GM18873 (cell line): ENCODE measurements around the gene HARS1.
"Not testable (repeated sequence)": the region's sequence is repeated elsewhere in the genome, so short reads cannot be mapped to it uniquely, and the experiment has no call there.

Experiments
- ATAC-seq: cut with Tn5 transposase; IDR thresholded peaks from one replicate; pipeline ENCODE4 v1.9.1; 2021; ENCODE audit warnings: mild to moderate bottlenecking, moderate library complexity, moderate number of reproducible peaks; ENCODE audit not compliant: unreplicated experiment, low FRiP score

The HARS1 gene, protein sequence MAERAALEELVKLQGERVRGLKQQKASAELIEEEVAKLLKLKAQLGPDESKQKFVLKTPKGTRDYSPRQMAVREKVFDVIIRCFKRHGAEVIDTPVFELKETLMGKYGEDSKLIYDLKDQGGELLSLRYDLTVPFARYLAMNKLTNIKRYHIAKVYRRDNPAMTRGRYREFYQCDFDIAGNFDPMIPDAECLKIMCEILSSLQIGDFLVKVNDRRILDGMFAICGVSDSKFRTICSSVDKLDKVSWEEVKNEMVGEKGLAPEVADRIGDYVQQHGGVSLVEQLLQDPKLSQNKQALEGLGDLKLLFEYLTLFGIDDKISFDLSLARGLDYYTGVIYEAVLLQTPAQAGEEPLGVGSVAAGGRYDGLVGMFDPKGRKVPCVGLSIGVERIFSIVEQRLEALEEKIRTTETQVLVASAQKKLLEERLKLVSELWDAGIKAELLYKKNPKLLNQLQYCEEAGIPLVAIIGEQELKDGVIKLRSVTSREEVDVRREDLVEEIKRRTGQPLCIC

DNA sequence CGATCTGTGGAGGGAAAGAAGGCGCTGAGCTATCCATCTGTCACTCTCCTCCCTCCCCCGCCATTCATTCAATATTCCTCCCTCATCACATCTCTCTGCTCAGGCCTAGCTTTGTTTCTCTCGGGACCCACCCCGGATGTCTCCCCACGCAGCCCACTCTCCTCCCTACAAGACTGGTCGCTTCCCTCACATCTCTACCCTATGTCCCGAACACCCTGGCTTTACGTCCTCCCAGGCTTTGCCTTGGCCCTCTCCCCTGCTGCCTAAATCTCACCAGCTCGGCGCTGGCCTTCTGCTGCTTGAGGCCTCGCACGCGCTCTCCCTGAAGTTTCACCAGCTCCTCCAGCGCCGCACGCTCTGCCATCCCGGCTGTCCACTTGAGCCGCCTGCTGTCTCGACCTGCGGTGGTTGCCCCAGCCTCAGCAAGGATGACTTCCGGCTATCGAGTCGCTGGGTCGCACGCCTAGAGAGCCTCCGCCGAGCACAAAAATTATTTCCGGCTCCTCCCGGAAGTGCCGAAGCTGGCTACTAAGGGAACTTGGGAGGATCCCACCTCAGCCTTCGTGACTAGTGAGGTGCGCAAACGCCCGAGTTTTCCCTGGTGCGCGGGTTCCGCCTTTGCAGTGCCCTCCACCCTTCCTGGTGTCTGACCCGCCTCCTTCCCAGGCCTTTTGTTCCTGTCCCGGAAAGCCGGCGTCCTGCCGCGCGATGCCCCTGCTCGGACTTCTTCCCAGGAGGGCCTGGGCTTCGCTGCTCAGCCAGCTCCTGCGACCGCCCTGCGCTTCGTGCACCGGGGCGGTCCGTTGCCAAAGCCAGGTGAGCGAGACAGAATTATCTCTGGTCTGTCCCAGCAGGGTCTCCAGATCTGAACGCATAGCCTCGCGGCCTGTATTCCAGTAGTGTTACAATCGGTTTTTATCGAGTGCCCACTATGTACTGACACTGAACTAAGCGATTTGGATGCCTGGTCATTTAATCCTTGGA lies at the start of gene HARS1, which contains the start of gene HARS2:
Gene HARS1, minus strand, starts transcription at position 430 of the 984 bp plus-strand sequence. Its CDS starts 66 bp downstream, at position 364.
Gene HARS2, plus strand, starts transcription at position 515 of the 984 bp plus-strand sequence. Its CDS starts 194 bp downstream, at position 709.
- peak; percentile 93 for ATAC-seq

DNA sequence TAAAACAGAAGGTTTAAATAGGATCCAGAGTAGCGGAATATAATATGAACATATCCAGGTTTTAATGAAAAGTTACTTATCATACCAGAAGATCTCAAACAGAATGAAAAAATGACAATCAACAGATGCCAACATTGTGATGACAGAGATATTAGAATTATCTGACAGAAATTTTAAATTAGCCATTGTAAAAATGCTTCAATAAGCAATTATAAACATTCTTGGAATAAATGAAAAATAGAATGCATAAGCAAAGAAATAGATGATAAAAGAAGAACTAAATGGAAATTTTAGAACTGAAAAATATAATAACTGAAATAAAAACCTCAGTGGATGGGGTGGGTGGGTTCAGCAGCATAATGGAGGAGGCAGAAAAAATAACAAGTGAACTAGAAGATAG lies 46.3 kb upstream of the HARS1 start:
- ATAC-seq = no peak

DNA sequence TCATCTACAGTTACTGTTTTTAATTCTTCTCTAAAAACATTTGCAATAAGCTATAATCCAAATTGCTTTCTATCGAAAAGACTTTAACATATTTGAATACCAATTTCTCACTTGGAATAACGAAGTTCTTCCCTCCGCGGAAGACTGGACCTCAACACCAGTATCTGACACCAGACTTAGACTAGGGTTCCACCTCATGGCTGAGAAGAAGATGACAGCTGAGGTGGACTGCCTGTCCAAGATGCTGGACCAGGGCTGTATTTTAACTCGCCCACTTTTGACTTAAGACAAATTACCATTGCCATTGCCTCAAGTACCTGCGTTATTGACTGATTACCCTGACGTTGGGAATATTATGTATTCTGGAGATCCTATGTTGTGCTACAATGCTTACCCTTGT lies 43.2 kb upstream of the HARS1 start:
- no peak for ATAC-seq

DNA sequence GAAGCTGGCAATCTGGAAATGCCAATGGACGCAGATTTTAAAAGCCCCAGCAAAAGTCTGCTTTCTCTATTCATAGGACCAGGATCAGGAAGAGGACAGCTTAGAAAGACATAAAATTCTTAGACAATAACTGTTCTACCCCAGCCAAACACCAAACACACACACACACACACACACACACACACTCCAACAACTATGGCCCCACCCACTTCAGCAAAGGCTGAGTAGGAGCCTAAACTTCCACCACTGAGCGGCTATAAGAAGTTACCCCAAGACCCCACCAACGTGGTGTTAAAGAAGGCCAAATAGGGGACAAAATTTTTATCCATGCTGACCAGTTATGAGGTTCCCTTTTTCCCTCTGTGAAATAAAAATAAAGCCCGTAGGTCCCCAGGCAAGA lies 41.9 kb upstream of the HARS1 start:
- no peak for ATAC-seq

DNA sequence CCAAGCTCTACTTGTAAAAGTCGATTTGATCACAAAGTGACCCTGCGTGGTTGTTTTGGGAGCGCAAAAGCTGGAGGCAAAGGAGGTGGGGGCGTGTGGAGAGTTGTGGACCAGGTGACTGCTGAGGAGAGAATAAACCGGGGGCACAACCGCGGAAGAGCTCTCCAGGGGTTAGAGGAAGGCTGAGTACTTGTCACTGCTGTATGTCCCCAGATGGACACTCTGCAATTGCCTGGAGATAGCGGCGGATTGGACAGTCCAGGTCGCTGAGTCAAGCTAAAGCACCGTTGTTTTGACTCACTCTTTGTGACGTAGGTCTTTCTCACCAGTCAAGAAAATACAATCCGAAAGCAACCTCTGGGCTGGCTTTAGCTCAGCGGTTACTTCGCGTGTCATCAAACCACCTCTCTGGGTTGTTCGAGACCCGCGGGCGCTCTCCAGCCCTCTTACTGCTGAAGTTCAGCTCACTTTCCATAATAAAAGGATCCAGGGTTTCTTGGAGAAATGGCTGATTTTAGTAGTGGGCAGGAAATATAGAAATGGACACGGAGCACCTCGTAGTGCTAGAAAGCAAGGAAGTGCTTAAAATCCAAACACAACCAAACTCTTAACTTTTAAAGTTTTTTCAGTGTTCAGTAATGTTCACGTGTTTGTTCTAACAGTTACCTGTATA lies 34.8 kb upstream of the HARS1 start:
- no peak for ATAC-seq

DNA sequence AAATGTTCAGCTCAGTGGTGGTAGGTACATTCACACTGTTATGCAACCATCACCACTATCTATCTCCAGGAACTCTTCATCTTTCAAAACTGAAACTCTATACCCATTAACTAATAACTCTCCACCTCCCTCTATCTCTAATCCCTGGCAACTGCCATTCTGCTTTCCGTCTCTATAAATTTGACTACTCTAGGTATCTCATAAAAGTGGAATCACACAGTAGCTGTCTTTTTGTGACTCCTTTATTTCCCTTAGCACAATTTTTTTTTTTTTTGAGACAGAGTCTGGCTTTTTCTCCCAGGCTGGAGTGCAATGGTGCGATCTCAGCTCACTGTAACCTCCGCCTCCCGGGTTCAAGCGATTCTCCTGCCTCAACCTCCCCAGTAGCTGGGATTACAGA lies 30.2 kb upstream of the HARS1 start:
- not testable (repeated sequence) for ATAC-seq

DNA sequence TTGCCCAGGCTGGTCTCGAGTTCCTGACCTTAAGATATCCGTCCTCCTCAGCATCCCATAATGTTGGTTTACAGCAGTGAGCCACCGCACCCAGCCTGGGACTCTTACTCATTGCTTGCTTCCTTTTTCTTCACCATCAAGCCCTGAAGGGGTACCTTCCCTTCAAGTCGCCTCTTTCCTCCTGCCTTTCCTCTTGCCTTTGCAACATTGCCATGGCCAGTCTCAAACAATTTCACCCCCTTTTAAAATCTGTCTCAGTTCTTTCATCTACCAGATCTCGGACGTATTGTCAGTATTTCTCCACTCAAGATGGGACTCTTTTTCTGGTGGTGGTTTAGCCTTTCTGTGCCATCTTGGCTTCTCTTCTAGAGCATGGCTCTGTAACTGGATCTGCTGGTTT lies 29.6 kb upstream of the HARS1 start:
- not testable (repeated sequence) for ATAC-seq

DNA sequence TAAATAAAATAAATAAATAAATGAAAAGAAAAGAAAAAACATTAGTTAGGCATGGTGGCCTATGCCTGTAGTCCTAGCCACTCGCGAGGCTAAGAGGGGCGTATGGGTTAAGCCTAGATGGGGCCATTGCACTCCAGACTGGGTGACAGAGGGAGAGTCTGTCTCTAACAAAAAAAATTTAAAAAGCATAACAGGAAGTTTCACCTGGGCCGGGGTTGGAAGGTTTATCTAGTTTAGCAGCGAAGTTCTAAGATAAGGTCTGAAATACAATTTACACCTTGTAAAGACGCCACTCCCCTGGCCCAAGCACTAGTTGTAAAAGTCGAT lies 27.1 kb upstream of the HARS1 start:
- no peak for ATAC-seq

DNA sequence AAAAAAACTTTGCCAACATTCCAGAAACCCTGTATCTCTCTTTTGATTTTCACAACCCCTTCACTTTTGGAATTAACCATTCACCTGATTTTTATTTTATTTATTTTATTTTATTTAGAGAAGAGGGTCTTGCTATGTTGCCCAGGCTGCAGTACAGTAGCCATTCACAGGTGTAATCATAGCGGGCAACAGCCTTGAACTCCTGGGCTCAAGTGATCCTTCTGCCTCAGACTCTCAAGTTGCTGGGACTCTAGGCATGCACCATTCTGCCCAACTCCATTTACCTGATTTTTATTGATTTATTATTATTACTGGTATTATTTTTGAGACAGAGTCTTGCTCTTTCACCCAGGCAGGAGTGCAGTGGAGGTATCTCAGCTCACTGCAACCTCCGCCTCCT lies 25.1 kb upstream of the HARS1 start:
- not testable (repeated sequence) for ATAC-seq

DNA sequence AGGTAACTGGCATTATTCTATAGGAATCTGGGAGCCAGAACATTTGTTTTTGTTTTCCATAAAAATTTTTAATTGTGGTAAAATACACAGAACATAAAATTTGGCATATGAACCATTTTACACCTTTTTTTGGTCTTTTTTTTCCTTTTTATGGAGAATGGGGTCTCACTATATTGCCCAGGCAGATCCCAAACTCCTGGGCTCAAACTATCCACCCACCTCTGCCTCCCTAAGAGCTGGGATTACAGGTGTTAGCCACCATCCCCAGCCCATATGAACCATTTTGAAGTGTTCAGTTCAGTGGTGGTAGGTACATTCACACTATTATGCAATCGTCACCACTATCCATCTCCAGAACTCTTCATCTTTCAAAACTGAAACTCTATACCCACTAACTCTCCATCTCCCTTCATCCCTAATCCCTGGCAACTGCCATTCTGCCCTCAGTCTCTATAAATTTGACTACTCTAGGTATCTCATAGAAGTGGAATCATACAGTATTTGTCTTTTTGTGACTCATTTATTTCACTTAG lies 22.5 kb upstream of the HARS1 start:
- no peak for ATAC-seq

DNA sequence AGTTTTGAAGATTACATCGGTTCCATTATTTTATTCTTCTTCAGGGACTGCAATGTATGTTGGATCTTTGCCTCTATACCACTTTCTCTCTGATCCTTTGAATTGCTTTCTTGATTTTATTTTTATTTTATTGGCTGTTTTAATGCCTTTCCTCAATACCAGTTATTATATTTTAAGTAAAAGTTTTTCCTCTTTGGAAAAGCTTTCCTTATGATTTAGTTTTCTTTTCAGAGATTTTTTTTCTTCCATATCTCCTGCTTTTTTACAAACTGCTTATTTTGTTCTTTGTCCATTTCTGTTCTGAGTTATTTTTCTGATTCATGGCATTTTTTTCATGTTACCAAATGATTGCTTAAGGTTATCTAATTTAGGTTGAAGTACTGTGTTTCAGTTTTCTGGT lies 20.6 kb upstream of the HARS1 start:
- no peak for ATAC-seq

DNA sequence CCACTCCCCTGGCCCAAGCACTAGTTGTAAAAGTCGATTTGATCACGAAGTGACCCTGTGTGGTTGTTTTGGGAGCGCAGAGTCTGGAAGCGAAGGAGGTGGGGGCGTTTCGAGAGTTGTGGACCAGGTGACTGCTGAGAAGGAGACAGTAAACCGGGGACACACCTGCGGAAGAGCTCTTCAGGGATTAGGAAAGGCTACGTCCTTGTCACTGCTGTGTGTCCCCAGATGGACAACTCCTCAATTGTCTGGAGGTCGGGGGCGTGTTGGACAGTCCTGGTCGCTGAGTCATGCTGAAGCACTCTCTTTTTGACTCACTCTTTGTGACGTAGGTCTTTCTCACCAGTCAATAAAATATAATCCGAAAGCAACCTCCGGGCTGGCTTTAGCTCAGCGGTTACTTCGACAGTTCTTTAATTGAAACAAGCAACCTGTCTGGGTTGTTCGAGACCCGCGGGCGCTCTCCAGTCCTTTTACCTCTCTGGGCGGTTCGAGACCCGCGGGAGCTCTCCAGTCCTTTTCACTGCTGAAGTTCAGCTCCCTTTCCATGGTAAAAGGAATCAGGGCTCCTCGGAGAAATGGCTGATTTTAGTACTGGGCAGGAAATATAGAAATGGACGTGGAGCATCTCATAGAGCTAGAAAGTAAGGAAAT lies 19.9 kb upstream of the HARS1 start:
- peak; percentile 90 for ATAC-seq

DNA sequence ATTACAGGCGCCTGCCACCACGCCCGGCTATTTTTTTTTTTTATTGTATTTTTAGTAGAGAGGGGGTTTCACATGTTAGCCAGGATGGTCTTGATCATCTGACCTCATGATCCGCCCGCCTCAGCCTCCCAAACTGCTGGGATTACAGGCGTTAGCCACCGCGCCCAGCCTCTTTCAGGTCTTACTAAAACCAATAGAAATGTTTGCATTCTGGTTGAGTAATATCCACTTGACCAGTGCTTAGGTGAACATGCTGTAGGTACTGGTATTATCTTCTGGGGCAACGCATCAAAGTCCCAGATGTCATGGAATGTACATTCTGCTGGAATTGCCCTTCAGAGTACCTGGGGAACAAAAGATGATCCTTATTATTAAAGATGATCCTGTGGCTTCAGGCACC lies 17.6 kb upstream of the HARS1 start:
- ATAC-seq = not testable (repeated sequence)

DNA sequence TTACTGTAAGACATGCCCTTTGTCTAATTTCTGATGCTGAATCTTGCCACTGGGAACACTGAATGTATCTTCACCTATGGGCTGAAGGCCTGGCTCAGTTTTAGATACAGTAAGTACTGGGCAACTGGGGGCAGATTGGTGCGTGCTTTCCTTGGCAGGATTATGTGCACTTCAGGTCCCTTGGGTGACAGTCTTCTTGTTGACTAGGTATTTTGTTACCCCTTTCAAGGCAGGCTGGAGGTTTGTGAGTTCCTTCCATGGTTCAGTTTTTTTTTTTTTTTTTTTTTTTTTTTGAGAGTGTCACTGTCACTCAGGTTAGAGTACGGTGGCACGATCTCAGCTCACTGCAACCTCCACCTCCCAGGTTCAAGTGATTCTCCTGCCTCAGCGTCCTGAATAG lies 16.6 kb upstream of the HARS1 start:
- ATAC-seq = no peak

DNA sequence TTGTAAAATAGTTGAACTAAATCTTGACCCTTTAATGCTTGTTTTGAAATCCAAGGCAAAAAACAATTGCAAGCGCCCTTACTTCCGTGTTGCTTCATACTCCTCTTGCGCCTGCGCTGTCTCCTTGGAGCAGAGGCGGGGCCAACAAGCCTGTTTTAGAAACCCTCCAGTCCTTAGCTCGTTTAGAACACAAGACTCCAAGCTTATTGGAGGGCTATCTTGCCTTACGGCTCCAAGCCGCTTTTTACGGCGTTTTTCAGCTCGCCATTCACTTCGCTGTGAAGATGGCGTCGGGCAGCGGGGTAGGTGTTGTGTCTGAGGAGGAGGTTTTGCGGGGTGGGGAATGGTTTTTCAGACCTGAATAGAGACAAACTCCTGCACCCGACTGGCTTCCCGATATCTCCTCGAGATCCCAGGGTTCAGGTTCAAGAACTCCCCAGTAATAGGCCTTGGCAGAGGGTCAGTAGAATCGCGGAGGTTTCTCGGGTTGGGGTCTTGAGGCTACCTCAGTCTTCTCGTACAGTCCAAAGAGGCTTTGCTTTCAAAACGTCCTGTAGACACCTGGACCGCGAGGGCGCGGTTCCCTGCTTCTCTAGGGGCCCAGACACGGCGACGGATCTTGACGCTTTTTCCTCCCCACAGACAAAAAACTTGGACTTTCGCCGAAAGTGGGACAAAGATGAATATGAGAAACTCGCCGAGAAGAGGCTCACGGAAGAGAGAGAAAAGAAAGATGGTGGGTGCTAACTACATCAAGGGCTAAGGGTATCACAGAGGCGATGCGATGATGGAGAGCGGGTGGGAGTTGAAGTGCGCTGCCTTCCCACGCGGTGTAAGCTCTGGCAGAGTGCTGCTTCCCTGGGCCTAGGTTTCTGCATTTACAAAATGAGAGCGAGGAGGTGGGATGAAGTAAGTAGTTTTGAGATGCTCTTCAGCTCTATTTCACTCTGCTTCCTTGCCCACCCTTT lies 9.3 kb upstream of the HARS1 start, which contains the start of gene ZMAT2:
Gene ZMAT2, plus strand, starts transcription at position 271 of the 968 bp plus-strand sequence. Its CDS starts 14 bp downstream, at position 285.
- peak; percentile 92 for ATAC-seq

DNA sequence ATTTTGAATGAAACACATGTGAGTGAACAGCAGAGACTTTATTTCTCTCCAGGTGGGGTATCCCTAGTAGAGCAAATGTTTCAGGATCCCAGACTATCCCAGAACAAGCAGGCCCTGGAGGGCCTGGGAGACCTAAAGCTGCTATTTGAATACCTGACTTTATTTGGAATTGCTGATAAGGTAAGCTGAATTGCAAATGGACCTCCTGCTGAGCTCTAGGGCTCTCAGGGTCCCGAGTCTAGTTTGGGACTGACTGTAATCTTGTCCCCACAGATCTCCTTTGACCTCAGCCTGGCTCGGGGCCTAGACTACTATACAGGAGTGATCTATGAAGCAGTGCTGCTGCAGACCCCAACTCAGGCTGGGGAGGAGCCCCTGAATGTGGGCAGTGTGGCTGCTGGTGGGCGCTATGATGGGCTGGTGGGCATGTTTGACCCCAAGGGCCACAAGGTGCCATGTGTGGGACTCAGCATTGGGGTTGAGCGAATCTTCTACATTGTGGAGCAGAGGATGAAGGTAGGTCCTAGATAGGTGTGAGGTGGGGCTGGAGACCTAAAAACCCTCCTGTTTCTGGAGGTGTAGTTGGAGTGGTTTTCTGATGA lies 5.8 kb upstream of the HARS1 start:
- ATAC-seq = no peak

DNA sequence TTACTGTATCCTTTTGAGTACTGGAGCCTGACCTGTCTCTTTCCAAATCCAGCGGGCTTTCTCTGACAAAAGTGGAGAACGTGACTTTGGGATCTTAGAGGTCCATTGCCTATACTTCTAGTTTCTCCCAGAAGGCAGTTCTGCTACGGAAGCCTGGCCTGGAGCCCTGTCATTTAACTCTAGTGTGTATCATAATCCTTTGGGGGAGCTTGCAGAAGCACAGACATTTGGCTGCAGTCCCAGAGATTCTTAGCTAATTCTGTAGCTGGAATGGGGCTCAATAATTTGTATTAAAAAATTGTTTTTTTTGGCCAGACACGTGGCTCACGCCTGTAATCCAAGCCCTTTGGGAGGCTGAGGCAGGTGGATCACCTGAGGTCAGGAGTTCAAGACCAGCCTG lies 3.1 kb upstream of the HARS1 start:
- ATAC-seq = no peak

DNA sequence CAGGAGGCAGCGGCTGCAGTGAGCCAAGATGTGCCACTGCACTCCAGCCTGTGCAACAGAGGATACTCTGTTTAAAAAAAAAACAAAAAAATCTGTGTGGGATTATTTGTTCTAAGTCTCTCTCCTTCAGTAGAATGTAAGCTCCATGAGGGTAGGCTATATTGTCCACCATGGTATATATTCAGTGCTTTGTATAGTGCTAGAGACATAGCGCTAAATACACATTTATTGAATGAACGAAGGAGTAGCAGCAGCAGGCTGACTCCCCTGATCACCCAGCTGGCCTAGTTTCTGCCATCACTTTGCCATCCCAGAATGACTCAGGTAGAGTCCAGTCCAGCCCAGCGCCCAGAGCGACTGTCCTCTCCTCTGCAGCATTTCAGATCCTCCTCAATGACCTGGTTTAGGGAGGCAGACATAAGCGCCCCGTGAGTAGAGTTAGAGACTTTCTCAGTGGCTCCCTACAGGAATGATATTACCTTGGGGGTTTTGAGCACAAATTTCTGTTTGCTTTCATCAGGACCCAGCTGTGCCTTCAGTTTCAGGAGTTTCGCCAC lies 716 bp downstream of the HARS1 start:
- ATAC-seq = no peak
